ENCODE data around the gene SMAD5.

GRCh38 chr5:136211282-136212040 lies 78.8 kb downstream of the SMAD5 start:
- TF ChIP-seq CTCF (IDR thresholded peaks at IDR 0.05) = no peak
- no peak for TF ChIP-seq EP300 (IDR thresholded peaks at IDR 0.05)
